ENCODE results near the gene RAD18.
A peak's percentile ranks its signal among the peaks of the same experiment; 100 is the strongest.

RAD18 gene, protein sequence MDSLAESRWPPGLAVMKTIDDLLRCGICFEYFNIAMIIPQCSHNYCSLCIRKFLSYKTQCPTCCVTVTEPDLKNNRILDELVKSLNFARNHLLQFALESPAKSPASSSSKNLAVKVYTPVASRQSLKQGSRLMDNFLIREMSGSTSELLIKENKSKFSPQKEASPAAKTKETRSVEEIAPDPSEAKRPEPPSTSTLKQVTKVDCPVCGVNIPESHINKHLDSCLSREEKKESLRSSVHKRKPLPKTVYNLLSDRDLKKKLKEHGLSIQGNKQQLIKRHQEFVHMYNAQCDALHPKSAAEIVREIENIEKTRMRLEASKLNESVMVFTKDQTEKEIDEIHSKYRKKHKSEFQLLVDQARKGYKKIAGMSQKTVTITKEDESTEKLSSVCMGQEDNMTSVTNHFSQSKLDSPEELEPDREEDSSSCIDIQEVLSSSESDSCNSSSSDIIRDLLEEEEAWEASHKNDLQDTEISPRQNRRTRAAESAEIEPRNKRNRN

DNA sequence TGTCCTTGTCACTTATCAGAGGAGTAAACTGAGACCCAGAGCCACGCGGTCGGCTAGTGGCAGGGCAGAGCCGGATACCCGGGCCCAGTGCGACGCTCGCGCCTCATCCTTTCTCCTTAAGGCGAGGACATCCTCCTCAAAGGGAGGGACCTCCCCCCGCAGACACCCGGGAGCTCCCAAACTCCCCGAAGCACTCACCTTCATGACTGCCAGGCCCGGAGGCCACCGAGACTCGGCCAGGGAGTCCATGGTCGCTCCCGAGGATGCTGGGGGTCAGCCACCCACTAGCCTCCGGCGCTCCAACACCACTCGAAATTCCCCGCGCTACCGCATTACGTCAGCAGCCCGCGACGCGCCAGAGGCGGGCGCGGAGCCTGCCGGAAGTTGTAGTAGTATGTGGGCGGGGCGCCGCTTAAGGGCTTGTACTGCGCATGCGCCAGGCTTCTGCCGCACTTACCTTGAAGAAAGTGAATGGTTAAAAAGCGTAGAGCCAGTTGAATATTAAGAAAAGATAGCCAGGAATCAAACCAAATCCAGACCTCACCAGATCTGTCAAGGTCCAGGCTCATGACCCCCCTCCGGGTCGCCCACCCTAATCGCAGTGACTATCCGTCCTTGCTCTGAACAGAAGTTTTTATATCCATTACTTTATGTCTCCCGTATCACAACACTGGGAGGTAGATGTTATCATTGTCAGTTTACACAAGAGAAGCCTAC is at the start of gene RAD18:
Gene RAD18 (minus strand): TSS at position 336 of the 717 bp plus-strand sequence. CDS start 87 bp downstream, at position 249.
- peak; percentile 38 for DNase-seq

DNA sequence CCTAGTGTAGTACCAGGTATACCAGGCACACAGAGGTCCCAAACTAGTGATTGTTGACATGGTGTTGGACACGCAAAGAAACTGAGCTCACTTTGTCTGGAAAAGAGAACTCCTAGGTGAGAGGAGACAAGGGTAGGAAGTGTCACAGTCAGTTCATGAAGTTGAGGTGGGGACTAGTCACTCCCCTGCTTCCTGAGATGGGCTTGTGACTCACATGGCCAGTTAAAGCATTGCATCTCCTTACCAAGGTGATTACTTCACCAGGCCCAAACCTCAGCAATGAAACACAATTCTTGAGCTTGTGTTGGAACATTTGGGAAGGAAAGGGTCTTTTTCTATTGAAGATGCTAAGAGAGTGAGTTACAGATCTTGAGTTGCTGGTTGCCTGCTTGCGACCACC is 49.2 kb upstream of the RAD18 start:
- DNase-seq, result no peak

DNA sequence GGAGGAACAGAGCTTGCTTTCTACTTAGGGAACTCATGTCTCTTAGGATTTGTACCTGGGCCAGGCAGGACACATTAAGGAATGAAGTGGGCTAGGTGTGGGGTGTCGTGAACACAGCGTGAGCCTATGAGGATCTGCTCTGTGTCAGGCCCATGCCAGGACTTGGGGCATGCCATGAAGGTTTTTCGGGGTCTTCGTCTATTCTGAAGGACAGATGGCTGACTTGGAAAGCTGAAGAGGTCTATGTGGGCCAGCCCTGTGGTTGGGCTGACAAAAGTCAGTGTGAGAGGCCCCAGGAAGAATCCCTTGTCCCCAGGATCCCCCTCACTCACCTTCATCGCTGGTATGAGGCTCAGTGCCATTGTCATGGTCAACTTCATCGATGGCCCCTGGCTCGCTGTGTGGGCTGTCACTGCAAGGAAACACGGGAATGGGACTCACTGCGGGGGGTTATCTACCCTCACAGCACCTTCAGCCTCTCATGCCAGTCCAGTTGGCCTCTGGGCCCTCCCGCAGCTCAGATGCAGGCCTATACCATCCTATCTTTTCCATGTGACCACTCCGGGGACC is 46.8 kb upstream of the RAD18 start:
- DNase-seq, result no peak

DNA sequence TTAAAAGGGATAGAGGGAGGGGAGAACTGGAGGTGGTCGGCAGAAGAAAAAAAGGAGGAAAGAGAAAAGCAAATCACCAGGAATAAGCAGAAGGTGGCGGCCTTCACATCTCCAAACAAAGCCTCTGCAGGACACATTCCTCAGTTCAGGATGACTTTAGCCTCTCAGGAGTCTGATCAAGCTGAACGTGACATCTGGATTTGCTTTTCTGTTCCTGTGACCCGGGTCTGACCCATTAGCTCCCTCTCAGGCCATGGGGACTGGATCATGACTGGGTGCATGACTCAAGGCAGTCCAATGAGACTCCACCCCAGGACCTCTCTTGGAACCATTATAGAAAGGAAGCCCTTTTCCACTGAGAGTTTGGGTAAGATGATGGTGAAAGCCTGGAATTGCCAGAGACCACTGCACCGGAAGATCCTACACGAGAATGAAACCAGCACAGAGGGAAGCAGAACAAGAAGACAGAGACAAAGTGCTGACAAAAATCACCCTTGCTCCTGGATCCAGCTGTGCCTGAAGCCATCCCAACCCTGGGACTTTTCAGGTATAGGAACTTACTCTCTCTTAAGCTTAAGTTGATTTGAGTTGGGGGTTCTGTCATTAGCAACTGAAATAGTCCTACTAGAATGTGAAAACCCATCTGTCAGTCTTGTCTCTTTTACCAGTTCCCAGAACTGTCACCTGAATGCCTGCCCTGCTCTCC is 45.4 kb upstream of the RAD18 start:
- DNase-seq, result no peak

DNA sequence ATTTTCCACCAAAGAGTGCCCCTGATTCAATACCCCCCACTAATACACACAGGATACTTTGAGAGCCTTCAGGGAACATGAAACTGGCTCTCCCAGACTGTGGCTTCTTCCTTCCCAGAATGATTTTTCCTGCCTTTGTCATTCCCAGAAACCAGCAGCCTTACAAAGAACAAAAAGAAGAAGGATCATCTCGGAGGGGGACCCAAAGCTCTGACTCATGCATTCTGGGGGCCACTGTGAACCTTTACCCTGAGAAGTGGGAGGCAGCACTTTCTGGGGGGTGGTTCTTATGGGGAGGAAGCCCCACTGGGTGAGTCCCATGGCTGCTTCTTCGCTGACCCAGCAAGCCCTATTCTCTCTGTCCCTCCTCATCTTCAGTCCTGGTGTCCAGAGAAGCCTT is 44.7 kb upstream of the RAD18 start:
- DNase-seq, result no peak

DNA sequence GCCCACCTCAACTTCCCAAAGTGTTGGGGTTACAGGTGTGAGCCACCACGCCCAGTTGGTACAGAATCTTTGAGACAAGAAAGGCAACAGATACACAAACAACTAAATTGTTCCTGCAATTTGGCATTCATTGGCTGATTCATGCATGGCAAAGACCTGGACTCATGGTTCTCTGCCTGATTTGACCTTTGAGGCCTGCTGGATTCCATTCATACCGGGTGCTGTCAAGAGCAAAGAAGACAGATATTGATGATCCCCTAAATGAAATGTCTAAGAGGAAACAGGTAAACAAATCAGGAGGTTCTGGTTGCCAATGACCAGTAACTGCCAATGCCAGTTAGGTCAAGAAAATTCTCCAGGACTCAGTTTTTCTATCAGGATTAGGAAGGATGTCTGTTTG is 43.9 kb upstream of the RAD18 start:
- no peak for DNase-seq

DNA sequence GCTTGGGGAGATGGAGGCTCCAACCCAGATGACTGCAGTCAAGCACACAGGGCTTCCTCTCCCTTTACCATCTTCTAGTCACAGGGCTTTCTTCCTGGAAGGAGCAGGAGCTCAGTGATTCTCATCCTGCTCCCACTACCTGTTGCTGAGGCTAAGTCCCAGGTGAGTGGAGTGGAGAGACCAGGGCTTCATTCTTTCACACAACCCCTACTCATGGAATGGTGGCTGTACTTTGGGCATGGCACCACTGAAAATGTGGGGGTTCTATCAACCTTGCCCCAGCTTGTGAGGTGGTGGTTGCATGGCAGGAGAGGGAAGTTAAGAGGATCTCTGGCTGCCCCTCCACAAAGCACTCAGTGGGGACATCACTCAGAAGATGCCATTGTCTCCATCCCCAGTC is 36.8 kb upstream of the RAD18 start:
- DNase-seq, result no peak

DNA sequence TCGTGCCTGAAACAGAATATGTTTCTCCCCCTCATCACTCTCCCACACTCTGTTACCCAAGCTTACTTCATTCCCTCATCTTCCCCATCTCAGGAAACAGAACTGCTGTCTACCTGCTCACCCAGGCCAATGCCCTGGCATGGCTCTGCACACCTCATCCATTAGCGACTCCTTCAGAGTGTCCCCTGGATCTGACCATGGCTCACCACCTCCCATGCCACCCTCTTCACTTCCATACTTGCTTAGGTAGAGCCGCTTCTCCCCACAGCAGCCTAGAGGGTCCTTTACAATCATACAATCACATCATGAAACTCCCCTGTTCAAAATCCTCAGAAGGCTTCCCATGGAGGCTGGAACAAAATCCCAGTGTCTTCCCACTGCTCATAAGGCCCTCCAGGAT is 33.9 kb upstream of the RAD18 start:
- no peak for DNase-seq

DNA sequence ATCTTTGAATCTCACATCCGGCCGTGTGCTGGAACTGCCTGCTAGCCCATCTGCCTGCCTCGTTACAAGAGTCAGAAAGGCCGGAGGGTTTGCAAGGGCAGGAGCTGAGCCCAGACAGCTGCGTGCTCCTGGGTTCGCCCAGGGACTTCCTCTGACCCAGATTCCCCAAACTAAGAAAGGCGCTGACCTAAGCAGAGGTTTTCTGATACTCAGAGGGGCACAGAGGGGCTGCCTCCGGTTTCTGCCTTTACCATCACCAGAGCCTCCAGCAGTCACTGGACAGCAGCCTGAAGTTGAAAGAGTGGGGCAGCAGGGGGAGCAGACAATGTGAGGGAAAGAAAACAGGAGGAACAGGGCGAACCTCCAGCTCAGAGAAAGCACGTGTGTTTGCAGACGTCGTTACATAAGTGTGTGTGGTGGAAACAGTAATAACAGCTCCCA is 33.4 kb upstream of the RAD18 start:
- DNase-seq, result no peak

DNA sequence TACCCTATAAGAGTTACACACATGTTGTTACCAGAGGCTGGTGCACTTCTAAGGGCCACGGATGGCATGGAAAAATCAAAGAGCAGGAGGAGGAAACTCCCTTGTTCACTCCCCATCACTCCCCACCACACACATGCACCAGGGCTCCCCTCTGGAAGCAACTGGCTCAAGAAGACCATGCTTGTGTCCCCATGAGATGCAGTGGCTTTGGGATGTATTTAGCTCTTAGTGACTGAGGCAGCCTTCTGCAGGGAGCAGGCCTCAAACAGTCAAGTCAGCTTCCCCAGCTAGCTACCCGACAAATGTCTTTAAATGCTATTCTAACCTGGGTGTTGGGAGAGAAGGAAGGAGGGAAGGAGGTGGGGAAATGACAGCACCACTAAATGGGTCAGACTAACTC is 32.9 kb upstream of the RAD18 start:
- DNase-seq, result no peak

DNA sequence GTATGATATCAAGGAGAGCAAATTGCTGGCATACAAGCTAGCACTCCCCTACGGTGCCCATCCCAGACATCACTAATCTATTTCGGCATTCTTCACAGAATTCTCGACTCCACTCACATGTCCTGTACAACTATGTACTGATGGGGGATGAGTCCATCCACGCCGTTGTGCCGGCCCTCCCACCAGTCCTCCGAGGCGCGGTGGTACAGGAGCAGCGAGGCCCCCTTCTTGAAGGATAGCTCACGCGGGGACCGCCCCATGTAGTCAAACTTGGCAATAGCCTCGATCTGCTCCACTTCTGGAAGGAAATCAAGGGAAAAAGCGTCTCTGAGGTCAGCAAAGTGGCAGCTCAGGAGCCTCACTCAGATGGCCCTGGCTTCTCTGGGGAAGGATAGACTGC is 31.0 kb upstream of the RAD18 start:
- DNase-seq, result no peak

DNA sequence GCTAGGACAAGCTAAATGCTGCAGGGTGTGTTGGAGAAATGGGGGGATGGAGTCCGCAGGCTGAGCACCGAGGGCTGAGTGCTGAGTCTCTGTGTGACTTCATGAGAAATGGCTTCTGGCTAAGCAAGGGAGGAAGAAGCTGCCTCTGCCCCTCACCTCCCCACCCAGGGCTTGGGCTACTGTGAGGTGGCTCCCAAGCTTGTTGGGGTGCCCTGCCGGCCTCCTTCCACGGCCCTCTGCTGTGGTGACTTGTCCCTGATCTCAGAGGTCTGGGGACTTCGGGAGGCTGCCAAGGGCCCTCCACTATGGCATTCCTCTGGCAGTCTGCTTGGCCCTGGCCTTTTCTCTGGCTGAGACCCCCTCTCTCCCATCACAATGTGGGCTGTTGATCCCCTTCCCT is 30.1 kb upstream of the RAD18 start:
- DNase-seq, result no peak

DNA sequence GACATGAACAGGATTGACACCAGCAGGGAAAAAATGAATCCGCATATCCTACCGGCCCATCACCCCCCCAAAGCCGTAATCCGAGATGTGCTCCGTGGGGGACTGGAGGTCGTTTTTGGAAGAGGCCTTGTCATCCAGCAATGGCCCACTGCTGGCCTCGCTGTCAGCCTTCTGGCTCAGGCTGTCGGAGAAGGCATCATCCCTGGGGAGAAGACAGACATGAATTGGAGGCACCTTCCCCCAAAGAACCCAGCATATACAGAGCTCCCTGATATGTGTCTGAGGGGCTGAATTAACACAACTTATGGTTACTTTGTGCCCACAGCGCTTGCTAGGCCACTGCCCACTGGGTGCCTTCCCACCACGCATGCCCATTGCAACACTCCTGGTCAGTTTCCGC is 29.6 kb upstream of the RAD18 start:
- DNase-seq, result no peak

DNA sequence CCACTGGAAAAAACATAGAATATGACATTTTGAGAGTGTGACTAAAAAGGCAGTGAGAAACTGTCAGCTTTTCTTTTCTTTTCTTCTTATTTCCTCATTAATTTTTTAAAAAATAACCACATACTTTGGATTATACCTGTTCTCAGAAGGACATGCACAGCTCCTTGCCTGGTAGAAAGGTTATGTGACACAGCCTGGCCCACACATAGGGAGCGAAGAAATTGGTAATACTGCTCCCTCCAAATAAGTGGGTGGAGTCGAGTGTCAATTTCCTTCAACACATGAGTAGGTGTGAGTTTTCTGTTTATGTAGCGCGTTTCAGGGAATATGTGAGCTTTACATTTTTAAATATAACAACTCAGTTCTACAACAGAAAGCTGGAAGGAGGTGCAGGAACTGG is 28.9 kb upstream of the RAD18 start:
- DNase-seq, result no peak

DNA sequence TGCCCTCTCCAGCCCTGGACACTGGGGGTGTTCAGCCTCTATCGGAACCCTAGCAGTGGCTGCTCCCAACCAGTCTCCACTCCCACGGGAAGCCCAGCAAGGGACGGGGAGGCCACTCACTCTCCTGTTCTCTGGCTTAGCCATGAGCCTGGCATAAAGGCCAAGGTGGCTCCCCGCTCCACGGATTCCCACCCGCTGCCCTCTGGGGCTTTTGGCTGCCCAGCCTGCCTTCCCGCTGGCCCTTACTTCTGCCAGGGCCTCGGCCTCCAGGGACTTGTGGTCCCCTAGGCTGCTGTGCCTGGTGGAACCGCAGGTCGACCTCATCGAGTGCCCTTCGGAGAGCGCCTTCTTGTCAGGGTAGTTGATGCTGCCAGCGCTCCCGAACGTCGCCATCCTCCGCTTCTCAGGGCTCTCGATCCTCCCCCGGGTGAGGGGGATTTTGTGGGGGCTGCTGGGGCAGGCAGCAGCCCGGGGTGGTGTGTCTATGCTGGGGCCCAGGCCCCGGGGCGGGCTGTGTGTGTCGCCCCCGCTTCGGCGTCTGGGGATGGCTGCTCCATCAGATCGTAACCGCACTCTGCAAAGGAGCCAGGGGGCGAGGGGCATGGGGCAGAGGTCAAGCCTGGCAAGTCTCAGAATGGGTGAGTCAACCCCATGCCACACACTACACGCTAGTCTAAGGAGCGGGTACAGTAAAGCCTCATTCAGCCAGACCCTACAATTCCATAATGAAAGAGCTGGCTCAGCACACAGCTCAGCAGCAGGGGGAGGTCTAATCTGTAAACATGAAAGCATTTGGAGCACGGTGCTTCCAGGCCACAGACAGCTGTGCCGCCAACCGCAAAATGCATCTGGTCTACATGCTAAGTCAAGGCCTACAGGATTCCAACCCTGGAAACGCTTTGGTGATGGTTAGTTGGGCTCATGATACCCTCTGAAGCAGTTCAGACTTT is 27.3 kb upstream of the RAD18 start:
- no peak for DNase-seq

DNA sequence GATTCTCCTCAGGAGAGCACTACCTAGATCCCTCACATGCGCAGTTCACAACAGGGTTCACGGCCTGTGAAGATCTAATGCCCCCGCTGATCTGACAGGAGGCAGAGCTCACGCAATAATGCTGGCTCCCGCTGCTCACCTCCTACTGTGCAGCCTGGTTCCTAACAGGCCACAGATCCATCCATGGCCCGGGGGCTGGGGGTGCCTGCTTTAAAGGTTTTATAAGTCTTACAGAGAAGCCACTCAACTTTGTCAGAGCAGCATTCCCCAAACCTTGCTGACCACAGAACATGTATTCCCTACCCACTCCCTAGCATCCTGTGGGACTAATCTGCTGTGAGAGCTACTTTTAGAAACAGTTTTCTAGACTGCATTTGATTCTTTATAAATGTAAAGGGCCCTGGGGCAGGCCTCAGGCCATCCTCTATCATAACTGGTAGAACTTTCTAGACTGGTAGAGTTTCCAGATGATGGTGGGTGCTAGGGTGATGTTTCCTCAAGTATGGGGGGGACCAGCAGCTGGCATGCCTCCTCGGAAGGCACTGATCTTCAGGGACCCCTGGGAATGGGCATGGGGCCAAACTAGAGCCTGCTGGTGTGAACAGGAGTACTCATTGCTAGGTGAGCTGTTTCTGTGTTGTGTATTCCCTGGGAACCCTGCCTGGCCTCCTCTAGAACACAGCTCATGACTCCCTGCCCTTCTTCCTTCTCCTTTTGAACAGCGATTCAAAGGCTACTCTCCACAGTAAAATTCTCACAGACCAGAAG is 25.7 kb upstream of the RAD18 start:
- DNase-seq, result no peak

DNA sequence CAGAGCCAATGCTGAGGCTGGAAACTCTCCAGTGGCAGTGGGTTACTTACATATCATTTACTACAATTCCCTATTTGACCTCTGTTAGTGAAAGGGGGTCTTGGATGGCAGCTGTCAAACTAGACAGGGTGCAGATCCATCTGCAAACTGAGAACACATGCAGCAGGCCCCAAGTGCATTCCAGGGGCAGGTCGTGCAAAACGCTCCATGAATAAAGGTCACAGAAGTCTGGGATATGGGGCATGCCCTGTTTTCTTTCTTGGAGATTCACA is 25.0 kb upstream of the RAD18 start:
- no peak for DNase-seq

DNA sequence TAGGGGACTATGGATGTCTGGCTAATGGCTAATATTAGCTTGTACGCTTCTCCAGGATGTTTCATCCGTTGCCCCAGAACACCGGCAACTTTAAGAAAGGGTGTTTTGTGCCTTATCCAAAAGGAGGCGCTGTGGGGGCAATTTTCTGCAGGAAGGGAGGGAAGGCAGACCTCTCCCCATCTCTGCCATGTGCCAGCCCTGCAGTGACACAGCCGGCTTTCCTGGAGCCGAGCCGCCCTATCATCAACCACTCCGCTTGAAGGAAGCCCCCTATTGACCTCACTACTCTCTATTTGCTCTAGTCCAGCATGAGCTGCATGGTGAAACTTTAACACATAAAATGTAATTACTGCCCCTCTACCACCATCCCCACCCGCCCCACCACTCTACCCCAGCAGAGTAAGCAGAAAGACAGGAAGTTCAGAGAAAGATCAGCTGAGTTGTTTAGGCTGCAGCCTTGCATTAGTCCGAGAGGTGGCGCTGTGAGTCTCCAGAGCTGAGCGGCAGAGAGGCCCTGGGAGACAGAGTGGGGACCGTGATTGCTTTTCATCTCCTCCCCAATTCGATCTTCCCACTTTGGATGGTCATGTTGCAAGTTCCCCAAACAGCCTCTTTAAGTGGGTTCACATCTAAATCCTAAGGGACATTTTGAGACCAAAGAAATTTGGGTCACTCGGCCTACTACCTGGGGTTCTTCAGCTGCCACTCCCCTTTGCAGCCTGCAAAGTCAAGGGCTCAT is 24.5 kb upstream of the RAD18 start:
- no peak for DNase-seq

DNA sequence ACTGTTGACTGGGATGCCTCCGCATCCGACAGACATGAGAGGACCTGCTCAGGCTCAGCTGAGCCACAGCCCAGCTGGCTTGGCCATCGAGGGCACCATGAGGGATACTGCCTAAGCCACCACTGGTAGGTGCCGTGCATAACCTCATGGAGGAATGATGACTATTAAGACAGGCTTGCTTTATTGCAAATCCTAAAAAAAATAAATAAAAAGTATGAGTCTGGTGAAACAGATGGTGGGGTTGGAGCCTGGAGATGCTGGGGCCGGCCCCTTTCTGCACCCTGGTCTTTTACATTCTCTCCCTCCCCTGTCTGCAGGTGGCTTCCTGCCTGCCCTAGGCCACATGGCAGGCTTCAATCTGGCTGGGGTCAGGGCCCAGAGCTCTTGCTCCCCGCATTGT is 24.0 kb upstream of the RAD18 start:
- DNase-seq, result no peak

DNA sequence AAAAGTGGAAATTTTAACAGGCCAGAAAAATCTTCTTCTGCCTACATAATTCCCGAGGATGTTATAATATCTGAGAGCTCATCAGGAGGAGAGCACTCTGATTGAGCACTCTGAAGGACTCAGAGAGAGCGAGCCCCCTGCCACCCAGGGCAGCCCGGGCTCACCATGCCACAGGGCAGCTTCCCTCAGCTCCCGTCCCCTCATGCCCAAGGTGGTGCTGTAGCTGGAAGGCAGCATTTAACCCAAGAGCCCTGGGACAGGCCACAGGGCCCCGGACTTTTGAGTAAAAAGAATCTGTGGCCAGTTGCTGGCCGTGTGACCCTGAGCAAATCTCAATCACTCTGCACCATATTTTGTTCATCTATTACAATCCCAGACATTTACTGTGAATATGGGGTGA is 23.5 kb upstream of the RAD18 start:
- DNase-seq, result no peak

DNA sequence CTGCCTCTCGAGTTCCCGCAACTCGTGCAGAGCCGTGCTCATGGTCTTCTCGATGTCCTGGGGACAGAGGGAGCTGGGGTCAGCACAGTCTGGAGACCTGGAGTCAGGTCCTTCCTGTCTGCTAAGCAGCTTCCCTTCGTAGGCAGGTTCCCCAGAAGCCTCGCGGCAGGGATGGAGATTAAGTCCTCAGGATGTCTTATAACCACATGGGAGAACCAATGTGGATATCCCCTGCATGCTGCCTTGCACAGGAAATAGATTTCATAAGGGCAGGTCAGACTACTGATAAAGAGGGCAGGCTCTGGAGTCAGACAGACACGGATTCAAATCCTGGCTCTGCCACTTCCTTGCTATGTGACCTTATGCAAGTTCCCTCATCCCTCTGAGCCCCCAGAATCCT is 22.6 kb upstream of the RAD18 start:
- DNase-seq, result no peak
